ENCODE results near the gene DCXR. TPM values are rescaled to one million over a fixed set of nuclear protein-coding genes. Genes with fewer than 3 reads are reported as not detected.

The DCXR gene
- total and polyA plus RNA-seq, 2 of the 13 experiments (the other 11 are each of a cell fraction or from before 2014, with no cell fraction given): 287 to 311 TPM

- TF ChIP-seq UBTF (CRISPR knock-in tag; IDR thresholded peaks at IDR 0.05): peak; percentile 96
- TF ChIP-seq ZNF772 (CRISPR knock-in tag; IDR thresholded peaks at IDR 0.05): no peak
- no peak for TF ChIP-seq SNRNP70 (IDR thresholded peaks at IDR 0.05; ENCODE audit: low read depth, low read length)
- TF ChIP-seq PHB2 (IDR thresholded peaks at IDR 0.05; ENCODE audit: partially characterized antibody): no peak
- TF ChIP-seq XRCC5 (optimal IDR thresholded peaks at IDR 0.05; ENCODE audit: low read length): peak; percentile 82
- TF ChIP-seq EP300 (IDR thresholded peaks at IDR 0.05; ENCODE audit: low read depth in 2 of 2, low read length in 2 of 2): peak; percentile 3 to 66; a peak in 3 of 4 replicates
- peak; percentile 70 for TF ChIP-seq EP300 (CRISPR knock-in tag; IDR thresholded peaks at IDR 0.05; ENCODE audit: borderline replicate concordance)
- peak; percentile 60; the same call in 1 of the 2 replicates for TF ChIP-seq MIER2 (CRISPR knock-in tag; IDR thresholded peaks at IDR 0.05)
- no peak for TF ChIP-seq MATR3 (CRISPR knock-in tag; IDR thresholded peaks at IDR 0.05)
- peak; percentile 84 for TF ChIP-seq RXRB (CRISPR knock-in tag; IDR thresholded peaks at IDR 0.05; ENCODE audit: borderline replicate concordance)
- no peak for TF ChIP-seq DMTF1 (CRISPR knock-in tag; IDR thresholded peaks at IDR 0.05)
- 0 out of 2 replicates have a peak, but pooled peaks have one; percentile 81 for TF ChIP-seq ZNF180 (CRISPR knock-in tag; IDR thresholded peaks at IDR 0.05; ENCODE audit: borderline replicate concordance, low read depth)
- peak; percentile 79; the same call in 1 of the 2 replicates for TF ChIP-seq ZBTB4 (CRISPR knock-in tag; IDR thresholded peaks at IDR 0.05; ENCODE audit: borderline replicate concordance)
- TF ChIP-seq NCOA5 (CRISPR knock-in tag; IDR thresholded peaks at IDR 0.05): no peak
- peak; percentile 89 for TF ChIP-seq HMGXB3 (CRISPR knock-in tag; IDR thresholded peaks at IDR 0.05; ENCODE audit: borderline replicate concordance)
- TF ChIP-seq THAP7 (CRISPR knock-in tag; IDR thresholded peaks at IDR 0.05): no peak
These were observed 45.7 kb downstream of the DCXR start (continued) for GRCh38 chr17:81991684-81992305.
